Activated naive CD4-positive, alpha-beta T cell treated with anti-CD3 and anti-CD28 coated beads, Interleukin-2, amount 10 ng/mL, durations not matched to agents 7 days and 5 days (primary cell): ENCODE data around the gene TXNL1.
"Not testable (repeated sequence)": the region's sequence is repeated elsewhere in the genome, so short reads cannot be mapped to it uniquely, and the experiment has no call there.

Experiments
- CTCF ChIA-PET: fragments of 350-600 bp; sonication (Branson Sonifier 250); formaldehyde crosslinking; loops from one replicate; lab custom pipeline; 2021; ENCODE audit warnings: antibody characterized with exemption; lab: Charles Lee
- DNase-seq: peaks from one replicate; pipeline ENCODE4 v3.0.0-alpha.2; 2020
- H3K27ac Mint-ChIP-seq: one replicate; pipeline ENCODE4 v1.8.0; 2021; ENCODE audit warnings: mild to moderate bottlenecking, moderate library complexity, mixed read lengths
- H3K27me3 Mint-ChIP-seq: one replicate; pipeline ENCODE4 v1.8.0; 2021; ENCODE audit warnings: mild to moderate bottlenecking, mixed read lengths
- H3K36me3 Mint-ChIP-seq: one replicate; pipeline ENCODE4 v1.8.0; 2021; ENCODE audit warnings: mixed read lengths
- H3K4me1 Mint-ChIP-seq: one replicate; pipeline ENCODE4 v1.8.0; 2021; ENCODE audit warnings: mixed read lengths
- H3K4me3 Mint-ChIP-seq: one replicate; pipeline ENCODE4 v1.8.0; 2021; ENCODE audit warnings: mild to moderate bottlenecking, moderate library complexity, mixed read lengths
- H3K9me3 Mint-ChIP-seq: one replicate; pipeline ENCODE4 v1.8.0; 2021; ENCODE audit warnings: mixed read lengths

TXNL1 gene

DNA sequence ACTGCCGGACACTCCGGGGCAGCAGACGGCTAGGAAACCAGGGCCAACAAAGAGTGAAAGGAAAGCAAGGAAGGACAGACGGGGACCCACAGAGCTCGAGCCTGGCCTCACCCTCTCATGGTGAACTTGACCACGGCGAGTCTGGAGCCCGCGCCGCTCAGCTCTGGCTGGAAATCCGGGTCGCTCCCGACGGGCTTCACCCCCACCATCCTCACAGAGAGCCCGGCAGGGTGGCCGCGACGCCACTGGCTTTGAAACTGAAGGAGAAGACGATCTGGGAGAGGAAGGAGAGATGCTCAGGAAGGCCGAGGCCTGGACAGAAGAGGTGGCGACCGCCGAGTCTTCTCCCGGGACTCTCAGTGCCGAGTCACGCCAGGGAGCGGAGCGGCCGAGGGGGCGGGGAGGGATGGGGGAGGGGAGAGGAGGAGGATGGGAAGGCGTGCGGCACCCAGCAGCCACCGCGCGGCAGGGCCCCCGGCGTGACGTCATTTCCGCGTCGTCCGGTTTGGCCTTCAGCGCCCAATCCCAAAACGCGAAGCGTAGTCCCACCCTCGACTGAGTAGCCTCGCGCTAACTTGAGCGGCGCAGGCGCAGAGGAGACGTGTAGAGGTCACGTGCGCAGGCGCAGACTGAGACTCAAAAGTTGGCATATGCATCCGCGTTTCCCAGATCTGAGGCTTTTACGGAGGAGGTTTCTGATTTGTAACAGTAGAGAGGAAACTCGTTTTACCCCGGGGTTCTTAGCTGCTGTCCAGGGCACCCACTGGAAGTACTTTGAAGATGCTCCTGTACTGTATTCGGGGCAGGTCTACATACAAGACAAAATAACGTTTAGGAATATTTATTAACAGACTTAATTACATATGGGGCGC, at the start of gene TXNL1:
TXNL1 (minus strand) TSS at position 361 of the 872 bp plus-strand sequence; CDS start at position 209, 152 bp downstream.
- Mint-ChIP-seq H3K4me3 (peak within 1 kb of the TSS; percentile 98), H3K27me3 (no peaks in the 10 kb centered on the region), H3K9me3 (no peaks in the 10 kb centered on the region), H3K4me1 (peaks cover 41% of the 10 kb centered on the region), H3K27ac (peak within 1 kb of the TSS; percentile 94), H3K36me3 (peaks cover 30% of the 10 kb centered on the region)
- DNase-seq = peak; percentile 99
- CTCF ChIA-PET = interaction anchor here (0.6 to 1.4 kb wide), 4 partner anchors 11 to 78 kb away, joined by 3 to 4 read pairs (median 4); no protein-coding TSS in a partner anchor

DNA sequence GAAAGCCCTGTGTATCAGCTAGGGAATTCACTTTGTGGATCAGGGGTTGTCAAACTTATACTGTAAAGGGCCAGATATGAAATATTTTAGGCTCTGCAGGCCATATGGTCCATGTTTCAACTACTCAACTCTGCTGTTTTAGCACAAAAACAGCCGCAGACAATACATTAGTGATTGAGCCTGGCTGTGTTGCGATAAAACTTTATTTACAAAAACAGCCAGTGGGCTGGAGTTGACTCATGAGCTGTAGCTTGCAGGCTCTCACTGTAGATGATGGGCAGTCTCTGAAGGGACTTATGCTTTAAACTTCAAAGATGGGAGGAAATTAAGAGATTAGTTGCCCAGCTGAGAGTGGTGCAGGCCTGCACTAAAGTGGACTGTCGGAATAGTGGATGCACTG, 45.9 kb upstream of the TXNL1 start:
- CTCF ChIA-PET = no interaction called here
- Mint-ChIP-seq H3K27ac (no peak overlapping the region), H3K36me3 (peaks cover 18% of the 10 kb centered on the region), H3K27me3 (no peaks in the 10 kb centered on the region), H3K4me1 (no peaks in the 10 kb centered on the region), H3K4me3 (no peak overlapping the region), H3K9me3 (no peaks in the 10 kb centered on the region)
- DNase-seq = no peak

DNA sequence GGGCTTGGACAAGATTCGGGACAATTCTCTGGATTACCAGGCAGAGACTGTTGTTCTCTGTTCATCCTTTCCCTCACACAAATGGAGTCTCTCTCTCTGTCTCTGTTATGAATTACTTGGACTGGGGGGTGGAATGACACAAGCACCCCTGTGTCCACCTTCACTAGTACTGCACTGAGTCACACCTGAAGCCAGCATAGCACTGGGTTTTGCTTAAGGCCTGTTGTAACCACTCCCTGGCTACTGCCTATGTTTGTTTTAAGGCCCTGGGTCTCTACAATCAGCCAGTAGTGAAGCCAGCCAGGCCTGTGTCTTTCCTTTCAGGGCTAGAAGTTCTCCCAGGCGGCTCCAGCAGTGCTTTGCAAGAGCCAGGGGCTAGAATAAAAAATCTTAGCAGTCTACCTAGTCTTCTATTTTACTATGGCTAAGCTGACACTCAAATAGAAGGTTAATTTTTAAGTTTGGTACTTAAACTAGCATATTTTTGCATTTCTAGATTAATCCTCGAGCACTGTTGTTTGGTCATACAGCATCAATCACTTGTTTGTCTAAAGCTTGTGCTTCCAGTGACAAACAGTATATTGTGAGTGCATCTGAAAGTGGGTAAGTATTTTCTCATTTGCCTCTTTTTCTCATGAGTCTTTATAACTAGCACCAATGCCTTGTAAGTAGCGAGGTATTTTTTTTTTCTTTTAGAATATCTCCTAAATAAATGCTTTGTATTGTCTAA, 40.6 kb upstream of the TXNL1 start:
- no peak overlapping the region for H3K4me3 Mint-ChIP-seq
- H3K27ac Mint-ChIP-seq = no peak overlapping the region
- CTCF ChIA-PET = no interaction called here
- H3K36me3 Mint-ChIP-seq = peaks cover 17% of the 10 kb centered on the region
- no peaks in the 10 kb centered on the region for H3K27me3 Mint-ChIP-seq
- no peaks in the 10 kb centered on the region for H3K4me1 Mint-ChIP-seq
- no peaks in the 10 kb centered on the region for H3K9me3 Mint-ChIP-seq
- no peak for DNase-seq

DNA sequence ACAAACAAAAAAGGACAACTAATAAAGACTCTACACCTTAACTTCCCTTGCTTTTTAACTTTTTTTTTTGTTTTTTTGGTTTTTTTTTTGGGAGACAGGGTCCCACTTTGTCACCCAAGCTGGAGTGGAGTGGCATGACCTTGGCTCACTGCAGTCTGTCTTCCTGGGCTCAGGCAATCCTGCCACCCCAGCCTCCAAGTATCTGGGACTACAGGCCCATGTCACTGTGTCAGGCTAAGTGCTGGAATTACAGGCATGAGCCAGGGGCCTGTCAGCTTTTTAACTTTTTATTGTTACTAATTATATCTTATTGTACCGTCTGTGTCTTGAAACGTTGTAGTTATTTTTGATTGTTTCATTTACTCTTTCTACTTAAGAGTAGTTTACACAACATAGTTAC, 38.2 kb upstream of the TXNL1 start:
- peaks cover 11% of the 10 kb centered on the region for H3K36me3 Mint-ChIP-seq
- H3K27ac Mint-ChIP-seq = no peak overlapping the region
- peaks cover 1% of the 10 kb centered on the region for H3K4me1 Mint-ChIP-seq
- no peaks in the 10 kb centered on the region for H3K9me3 Mint-ChIP-seq
- H3K27me3 Mint-ChIP-seq = no peaks in the 10 kb centered on the region
- no peak for DNase-seq
- H3K4me3 Mint-ChIP-seq = no peak overlapping the region
- CTCF ChIA-PET = no interaction called here

DNA sequence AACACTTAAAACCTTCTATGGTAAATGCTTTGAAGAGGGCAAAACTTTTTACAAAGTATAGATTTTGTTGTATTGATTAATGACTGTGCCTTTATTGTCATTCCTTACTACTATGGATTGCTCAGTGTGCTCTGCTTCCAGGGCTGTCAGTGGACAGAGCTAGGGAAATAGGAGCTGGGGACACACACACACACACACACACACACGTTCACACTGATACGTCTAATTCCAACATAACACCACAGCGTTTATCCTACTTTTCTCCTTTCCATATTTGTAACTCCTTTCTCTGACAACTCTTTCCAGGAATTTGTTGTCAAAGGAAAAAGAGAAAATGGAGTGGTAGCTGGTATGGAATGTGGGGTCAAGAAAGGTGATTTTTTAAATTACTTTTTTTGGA, 34.6 kb upstream of the TXNL1 start:
- peaks cover 13% of the 10 kb centered on the region for H3K4me1 Mint-ChIP-seq
- H3K4me3 Mint-ChIP-seq = no peak overlapping the region
- H3K27ac Mint-ChIP-seq = no peak overlapping the region
- no peaks in the 10 kb centered on the region for H3K9me3 Mint-ChIP-seq
- DNase-seq = no peak
- CTCF ChIA-PET = no interaction called here
- H3K36me3 Mint-ChIP-seq = peaks cover 9% of the 10 kb centered on the region
- H3K27me3 Mint-ChIP-seq = no peaks in the 10 kb centered on the region

DNA sequence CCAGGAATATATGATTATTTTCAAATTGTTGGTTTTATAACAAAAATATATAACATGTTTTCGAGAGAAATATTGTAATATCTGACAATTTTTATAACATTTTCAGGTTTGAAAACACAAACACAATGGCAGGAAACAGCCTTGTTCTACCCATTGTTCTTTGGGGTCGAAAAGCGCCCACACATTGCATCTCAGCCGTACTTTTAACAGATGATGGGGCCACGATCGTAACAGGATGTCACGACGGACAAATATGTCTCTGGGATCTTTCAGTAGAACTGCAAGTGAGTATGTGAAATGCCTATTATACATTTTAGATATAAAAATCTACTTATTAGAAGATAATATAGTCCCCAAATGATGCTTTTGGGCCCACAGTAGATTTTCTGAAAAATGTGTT, 34.0 kb upstream of the TXNL1 start:
- Mint-ChIP-seq H3K4me1 (peaks cover 13% of the 10 kb centered on the region), H3K36me3 (peaks cover 5% of the 10 kb centered on the region), H3K4me3 (no peak overlapping the region), H3K27me3 (no peaks in the 10 kb centered on the region), H3K27ac (no peak overlapping the region), H3K9me3 (no peaks in the 10 kb centered on the region)
- DNase-seq = no peak
- CTCF ChIA-PET = interaction anchor here (0.7 kb wide), 1 partner anchor 43 kb away, joined by 3 read pairs; no protein-coding TSS in a partner anchor

DNA sequence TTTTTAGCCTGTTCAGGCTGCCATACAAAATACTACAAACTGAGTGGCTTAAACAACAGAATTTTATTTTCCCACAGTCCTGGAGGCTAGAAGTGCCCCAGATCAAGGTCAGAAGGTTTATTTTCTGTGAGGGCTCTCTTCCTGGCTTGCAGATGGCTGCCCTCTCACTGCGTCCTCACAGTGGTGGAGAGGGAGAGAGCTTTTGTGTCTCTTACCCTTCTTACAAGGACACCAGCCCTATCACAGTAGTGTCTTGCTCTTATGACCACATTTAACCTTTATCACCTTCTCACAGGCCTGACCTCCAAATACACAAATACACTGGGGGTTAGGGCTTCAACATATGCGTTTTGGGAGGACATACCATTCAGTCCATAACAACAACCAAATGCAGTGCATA, 24.5 kb upstream of the TXNL1 start:
- peaks cover 9% of the 10 kb centered on the region for H3K4me1 Mint-ChIP-seq
- H3K27ac Mint-ChIP-seq = no peak overlapping the region
- no peaks in the 10 kb centered on the region for H3K9me3 Mint-ChIP-seq
- CTCF ChIA-PET = no interaction called here
- DNase-seq = no peak
- peaks cover 10% of the 10 kb centered on the region for H3K36me3 Mint-ChIP-seq
- no peaks in the 10 kb centered on the region for H3K27me3 Mint-ChIP-seq
- no peak overlapping the region for H3K4me3 Mint-ChIP-seq

DNA sequence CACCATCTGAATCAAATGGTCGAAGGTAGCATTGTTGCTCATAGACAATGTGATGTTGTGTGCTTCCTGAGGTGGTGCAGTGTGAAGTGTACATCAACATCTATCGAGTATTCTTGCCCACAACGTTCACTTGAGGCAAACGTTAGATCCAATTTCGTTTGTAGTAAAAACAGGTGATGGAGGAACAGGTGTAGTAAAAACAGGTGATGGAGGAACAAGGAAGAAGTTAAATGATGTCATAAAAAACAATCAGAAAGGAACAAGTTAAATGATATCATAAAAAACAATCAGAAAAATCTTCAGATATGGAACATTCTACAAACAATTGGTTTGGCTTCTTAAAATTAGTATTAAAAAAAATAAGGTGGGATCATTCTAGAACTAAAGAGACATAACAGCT, 24.1 kb upstream of the TXNL1 start:
- no peak for DNase-seq
- Mint-ChIP-seq H3K36me3 (peaks cover 12% of the 10 kb centered on the region), H3K4me3 (no peak overlapping the region), H3K9me3 (no peaks in the 10 kb centered on the region), H3K4me1 (peaks cover 9% of the 10 kb centered on the region), H3K27ac (no peak overlapping the region), H3K27me3 (no peaks in the 10 kb centered on the region)
- CTCF ChIA-PET = no interaction called here

DNA sequence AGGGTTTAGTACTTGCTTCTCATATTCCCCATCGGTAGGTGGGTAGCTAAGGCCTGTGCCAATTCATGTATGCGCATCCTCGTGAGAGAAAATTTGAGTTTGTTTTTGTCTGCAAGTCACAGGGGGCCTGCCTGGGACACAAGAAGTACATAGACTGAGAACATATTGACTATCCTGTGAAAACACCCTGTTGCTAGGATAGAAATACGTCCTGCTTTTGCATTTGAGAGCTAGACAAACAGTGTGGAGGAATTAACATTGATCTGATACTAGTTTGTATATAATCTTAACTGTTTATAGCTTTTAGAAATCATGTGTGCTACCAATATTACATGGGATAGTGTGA, 23.6 kb upstream of the TXNL1 start:
- Mint-ChIP-seq H3K9me3 (no peaks in the 10 kb centered on the region), H3K27me3 (no peaks in the 10 kb centered on the region), H3K27ac (no peak overlapping the region), H3K4me3 (no peak overlapping the region), H3K36me3 (peaks cover 12% of the 10 kb centered on the region), H3K4me1 (peaks cover 9% of the 10 kb centered on the region)
- DNase-seq = no peak
- CTCF ChIA-PET = no interaction called here

DNA sequence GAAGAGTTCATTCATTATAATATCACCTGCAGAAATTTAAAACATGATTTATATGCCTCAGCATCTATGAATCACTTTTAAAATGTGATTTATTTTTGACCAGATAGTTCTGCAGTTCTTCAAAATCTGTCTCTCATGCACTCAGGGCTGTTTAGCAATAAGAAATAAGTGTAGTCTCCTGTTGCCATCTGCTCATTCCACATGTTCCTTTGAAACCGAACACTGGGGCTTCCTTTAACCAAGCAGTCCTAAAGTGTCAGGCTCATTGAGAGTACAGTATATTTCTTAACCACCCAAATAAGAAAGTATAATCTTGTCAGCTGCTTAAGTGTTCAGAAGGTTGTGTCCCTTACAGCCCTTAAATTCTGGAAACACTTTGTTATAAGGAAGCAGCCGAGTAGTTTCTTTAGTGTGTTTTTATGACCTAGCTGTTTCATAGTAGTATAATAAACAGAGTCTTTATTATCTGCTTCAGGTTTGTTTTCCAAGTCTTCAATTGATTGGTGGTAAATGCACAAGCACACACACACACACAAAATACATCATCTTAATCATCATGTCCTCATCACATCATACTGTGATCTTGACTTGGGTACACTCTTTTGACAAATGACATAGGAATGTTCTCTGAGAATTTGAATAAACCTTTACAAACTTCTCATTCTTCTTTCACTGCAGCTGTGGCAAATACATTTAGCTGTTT, 23.1 kb upstream of the TXNL1 start:
- H3K36me3 Mint-ChIP-seq = peaks cover 12% of the 10 kb centered on the region
- peaks cover 9% of the 10 kb centered on the region for H3K4me1 Mint-ChIP-seq
- CTCF ChIA-PET = interaction anchor here (1.0 kb wide), 1 partner anchor 23 kb away, joined by 3 read pairs; the partner anchor contains the start of gene TXNL1
- H3K9me3 Mint-ChIP-seq = no peaks in the 10 kb centered on the region
- no peak for DNase-seq
- no peak overlapping the region for H3K27ac Mint-ChIP-seq
- no peak overlapping the region for H3K4me3 Mint-ChIP-seq
- H3K27me3 Mint-ChIP-seq = no peaks in the 10 kb centered on the region

DNA sequence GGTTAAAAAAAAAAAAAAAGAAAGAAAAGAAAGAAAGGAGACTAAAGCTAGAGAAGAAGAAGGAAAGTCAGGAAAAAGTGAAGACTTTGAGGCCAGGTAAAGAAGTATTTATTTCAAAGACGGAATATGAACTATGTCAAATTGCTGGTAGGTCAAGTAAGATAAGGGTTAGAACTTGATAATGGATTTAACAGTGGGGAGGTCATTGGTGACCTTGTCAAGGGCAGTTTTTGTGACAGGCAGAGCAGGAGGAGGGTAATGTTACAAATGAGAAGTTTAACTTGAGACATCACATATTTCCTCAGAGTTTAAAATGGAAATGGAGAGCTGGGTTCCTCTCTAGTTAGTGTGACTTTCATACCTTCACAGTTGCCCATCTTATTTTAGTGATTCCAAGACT, 22.3 kb upstream of the TXNL1 start:
- DNase-seq = no peak
- Mint-ChIP-seq H3K36me3 (peaks cover 14% of the 10 kb centered on the region), H3K27me3 (no peaks in the 10 kb centered on the region), H3K4me3 (no peak overlapping the region), H3K9me3 (no peaks in the 10 kb centered on the region), H3K27ac (no peak overlapping the region), H3K4me1 (peaks cover 12% of the 10 kb centered on the region)
- CTCF ChIA-PET = interaction anchor here (1.0 kb wide), 1 partner anchor 23 kb away, joined by 3 read pairs; the partner anchor contains the start of gene TXNL1

DNA sequence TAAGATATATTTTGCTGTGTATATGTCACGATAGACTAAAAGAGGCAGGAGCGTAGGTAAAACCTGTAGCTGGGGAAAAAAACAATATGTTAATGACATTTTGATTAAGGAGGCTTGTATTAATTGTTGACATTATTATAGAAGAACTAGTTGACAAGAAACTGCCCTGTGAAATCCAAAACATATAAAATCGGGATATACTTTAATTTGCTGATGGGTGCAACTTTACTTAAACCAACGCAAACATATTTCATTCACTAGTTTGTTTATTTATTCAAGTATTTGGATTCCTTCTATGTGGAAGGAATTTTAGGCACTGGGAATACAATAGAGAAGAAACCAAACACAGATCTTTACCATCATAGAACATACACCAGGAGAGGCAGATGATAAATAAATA, 20.7 kb upstream of the TXNL1 start:
- Mint-ChIP-seq H3K9me3 (no peaks in the 10 kb centered on the region), H3K4me3 (no peak overlapping the region), H3K27me3 (no peaks in the 10 kb centered on the region), H3K27ac (no peak overlapping the region), H3K36me3 (peaks cover 16% of the 10 kb centered on the region), H3K4me1 (peaks cover 28% of the 10 kb centered on the region)
- CTCF ChIA-PET = no interaction called here
- DNase-seq = no peak

DNA sequence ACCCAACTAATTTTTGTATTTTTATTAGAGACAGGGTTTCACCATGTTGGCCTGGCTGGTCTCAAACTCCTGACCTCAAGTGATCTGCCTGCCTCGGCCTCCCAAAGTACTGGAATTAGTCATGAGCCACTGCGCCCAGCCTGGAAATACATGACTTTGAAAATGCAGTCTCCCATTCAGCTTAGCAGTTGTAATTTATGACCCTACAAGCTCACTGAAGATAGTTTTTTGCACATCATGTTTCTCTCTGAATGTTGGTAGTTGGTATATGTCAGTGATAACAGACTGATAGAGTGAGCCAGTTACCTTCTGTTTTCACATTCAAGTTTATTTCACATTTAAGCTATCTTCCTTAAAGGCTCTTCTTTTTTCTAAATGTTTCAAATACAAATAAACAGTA, 19.9 kb upstream of the TXNL1 start:
- no peaks in the 10 kb centered on the region for H3K9me3 Mint-ChIP-seq
- DNase-seq = no peak
- CTCF ChIA-PET = no interaction called here
- H3K4me3 Mint-ChIP-seq = no peak overlapping the region
- peaks cover 35% of the 10 kb centered on the region for H3K4me1 Mint-ChIP-seq
- no peaks in the 10 kb centered on the region for H3K27me3 Mint-ChIP-seq
- H3K27ac Mint-ChIP-seq = no peak overlapping the region
- peaks cover 20% of the 10 kb centered on the region for H3K36me3 Mint-ChIP-seq

DNA sequence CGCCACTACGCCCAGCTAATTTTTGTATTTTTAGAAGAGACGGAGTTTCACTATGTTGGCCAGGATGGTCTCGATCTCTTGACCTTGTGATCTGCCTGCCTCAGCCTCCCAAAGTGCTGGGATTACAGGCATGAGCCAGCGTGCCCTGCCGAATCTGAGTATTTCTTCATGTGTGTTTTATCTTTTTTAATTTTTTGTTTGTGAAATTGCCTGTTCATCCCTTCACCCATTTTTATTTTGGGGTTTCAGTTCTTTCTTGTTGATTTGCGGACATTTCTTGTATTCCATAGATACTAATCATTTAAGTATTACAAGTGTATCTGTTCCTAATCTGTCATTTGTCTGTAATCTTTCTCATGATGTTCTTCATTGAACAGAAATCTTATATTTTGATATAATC, 15.9 kb upstream of the TXNL1 start:
- DNase-seq, H3K27me3 Mint-ChIP-seq, H3K9me3 Mint-ChIP-seq, H3K4me3 Mint-ChIP-seq: not testable (repeated sequence)
- Mint-ChIP-seq H3K27ac (peak overlapping the region; percentile 19), H3K4me1 (peaks cover 53% of the 10 kb centered on the region), H3K36me3 (peaks cover 17% of the 10 kb centered on the region)
- CTCF ChIA-PET = interaction anchor here (0.7 kb wide), 1 partner anchor 50 kb away, joined by 3 read pairs; no protein-coding TSS in a partner anchor
